SK-N-SH treated with all-trans-retinoic acid at 6 μM for 48 hours (cell line): ENCODE measurements around the gene LBH.

ENCODE experiments used
- ATAC-seq: fragments of 200-7000 bp; cut with Tn5 transposase; 3 replicates; pipeline ENCODE4 v1.9.1; 2020; ENCODE audit warnings: mild to moderate bottlenecking, moderate library complexity
- ARNTL ChIP-seq: fragments of 450-650 bp; formaldehyde crosslinking; IDR thresholded peaks from 2 replicates; pipeline ENCODE4 v1.5.0; 2020; ENCODE audit warnings: low read depth, mild to moderate bottlenecking, moderate library complexity, borderline replicate concordance
- BACH2 ChIP-seq: fragments of 250-450 bp; sonication (Bioruptor Pico); IDR thresholded peaks from 2 replicates; pipeline ENCODE4 v1.9.0; 2021; ENCODE audit warnings: mild to moderate bottlenecking, borderline replicate concordance
- CSDC2 ChIP-seq: fragments of 250-450 bp; sonication (Bioruptor Pico); IDR thresholded peaks from 2 replicates; pipeline ENCODE4 v1.5.0; 2020; ENCODE audit warnings: mild to moderate bottlenecking, moderate library complexity
- GLIS3 ChIP-seq: fragments of 250-450 bp; sonication (Bioruptor Pico); IDR thresholded peaks from 2 replicates; pipeline ENCODE4 v1.5.0; 2020; ENCODE audit warnings: mild to moderate bottlenecking, moderate library complexity
- ISL1 ChIP-seq: fragments of 250-450 bp; sonication (Bioruptor Pico); IDR thresholded peaks from 2 replicates; pipeline ENCODE4 v2.1.2; 2022; ENCODE audit warnings: mild to moderate bottlenecking, moderate library complexity
- PATZ1 ChIP-seq: fragments of 250-450 bp; sonication (Bioruptor Pico); IDR thresholded peaks from 2 replicates; pipeline ENCODE4 v1.8.0; 2020; ENCODE audit warnings: mild to moderate bottlenecking, moderate library complexity, borderline replicate concordance
- POU6F1 ChIP-seq: fragments of 250-450 bp; sonication (Bioruptor Pico); IDR thresholded peaks from 2 replicates; pipeline ENCODE4 v1.8.0; 2021; ENCODE audit warnings: low read depth, mild to moderate bottlenecking, moderate library complexity, borderline replicate concordance
- PPARA ChIP-seq: fragments of 250-450 bp; sonication (Bioruptor Pico); IDR thresholded peaks from 2 replicates; pipeline ENCODE4 v1.5.0; 2020; ENCODE audit warnings: mild to moderate bottlenecking, borderline replicate concordance
- RARB ChIP-seq: fragments of 250-450 bp; sonication (Bioruptor Pico); IDR thresholded peaks from 2 replicates; pipeline ENCODE4 v1.8.0; 2021; ENCODE audit warnings: mild to moderate bottlenecking, moderate library complexity
- SNAI2 ChIP-seq: fragments of 250-450 bp; sonication (Bioruptor Pico); IDR thresholded peaks from 2 replicates; pipeline ENCODE4 v1.5.0; 2020; ENCODE audit warnings: mild to moderate bottlenecking, moderate library complexity
- TCF4 ChIP-seq: fragments of 250-450 bp; sonication (Bioruptor Pico); IDR thresholded peaks from 2 replicates; pipeline ENCODE4 v1.8.0; 2021; ENCODE audit warnings: mild to moderate bottlenecking, moderate library complexity, borderline replicate concordance
- TOX ChIP-seq: fragments of 250-450 bp; sonication (Bioruptor Pico); IDR thresholded peaks from 2 replicates; pipeline ENCODE4 v1.8.0; 2021; ENCODE audit warnings: mild to moderate bottlenecking, moderate library complexity, borderline replicate concordance
- TSHZ2 ChIP-seq: fragments of 250-450 bp; sonication (Bioruptor Pico); IDR thresholded peaks from 2 replicates; pipeline ENCODE4 v1.5.0; 2020; ENCODE audit warnings: mild to moderate bottlenecking, moderate library complexity
- ZC3H10 ChIP-seq: fragments of 250-450 bp; sonication (Bioruptor Pico); IDR thresholded peaks from 2 replicates; pipeline ENCODE4 v1.5.1; 2021; ENCODE audit warnings: mild to moderate bottlenecking, moderate library complexity
- ZFP3 ChIP-seq: fragments of 250-450 bp; sonication (Bioruptor Pico); IDR thresholded peaks from 2 replicates; pipeline ENCODE4 v1.5.0; 2020; ENCODE audit warnings: mild to moderate bottlenecking, moderate library complexity
- ZFP30 ChIP-seq: fragments of 450-650 bp; formaldehyde crosslinking; IDR thresholded peaks from 2 replicates; pipeline ENCODE4 v1.5.0; 2022; ENCODE audit warnings: mild to moderate bottlenecking, moderate library complexity
- ZNF565 ChIP-seq: fragments of 450-650 bp; formaldehyde crosslinking; conservative IDR thresholded peaks from 2 replicates; pipeline ENCODE4 v1.5.0; 2020; ENCODE audit warnings: low read depth, mild to moderate bottlenecking, moderate library complexity
- ZNF70 ChIP-seq: fragments of 450-650 bp; formaldehyde crosslinking; IDR thresholded peaks from 2 replicates; pipeline ENCODE4 v1.5.0; 2020; ENCODE audit warnings: mild to moderate bottlenecking, moderate library complexity
- ZNF8 ChIP-seq: fragments of 450-650 bp; formaldehyde crosslinking; IDR thresholded peaks from 2 replicates; pipeline ENCODE4 v1.5.0; 2020; ENCODE audit warnings: mild to moderate bottlenecking, moderate library complexity
- TF ChIP-seq, protein P1 (sequence below): fragments of 250-450 bp; sonication (Bioruptor Pico); IDR thresholded peaks from 2 replicates; pipeline ENCODE4 v1.5.1; 2021; ENCODE audit warnings: mild to moderate bottlenecking, moderate library complexity
- TF ChIP-seq, protein P2 (sequence below): fragments of 250-450 bp; sonication (Bioruptor Pico); IDR thresholded peaks from 2 replicates; pipeline ENCODE4 v1.5.1; 2020; ENCODE audit warnings: low read depth, mild to moderate bottlenecking, moderate library complexity

The LBH gene

DNA sequence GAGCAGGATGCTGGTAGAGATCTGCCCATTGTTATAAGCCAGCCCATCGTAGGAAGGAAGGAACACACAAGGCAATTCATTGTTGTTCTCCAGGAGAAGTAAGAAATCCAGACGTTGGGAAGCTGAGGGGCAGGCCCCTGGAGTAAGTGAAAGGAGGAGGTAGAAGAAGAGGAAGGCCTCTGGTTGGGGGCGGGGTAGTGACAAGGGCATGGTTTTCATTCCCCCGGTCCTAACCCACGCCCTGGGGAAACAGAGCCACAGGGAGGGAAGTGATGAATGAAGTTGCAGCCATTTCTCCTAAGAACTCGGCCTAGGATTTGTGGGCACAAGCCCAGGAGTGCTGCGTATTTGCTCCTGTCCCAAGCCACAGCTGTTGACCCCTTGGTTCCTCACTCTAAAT is 18.0 kb downstream of the LBH start:
- no peak for ATAC-seq
- TF ChIP-seq SNAI2 (CRISPR knock-in tag) (no peak), ISL1 (no peak), RARB (CRISPR knock-in tag) (no peak), PPARA (CRISPR knock-in tag) (no peak), TOX (CRISPR knock-in tag) (no peak), POU6F1 (no peak), ZNF565 (CRISPR knock-in tag) (no peak), ZC3H10 (no peak), TCF4 (CRISPR knock-in tag) (no peak)
- TF ChIP-seq, protein P1, sequence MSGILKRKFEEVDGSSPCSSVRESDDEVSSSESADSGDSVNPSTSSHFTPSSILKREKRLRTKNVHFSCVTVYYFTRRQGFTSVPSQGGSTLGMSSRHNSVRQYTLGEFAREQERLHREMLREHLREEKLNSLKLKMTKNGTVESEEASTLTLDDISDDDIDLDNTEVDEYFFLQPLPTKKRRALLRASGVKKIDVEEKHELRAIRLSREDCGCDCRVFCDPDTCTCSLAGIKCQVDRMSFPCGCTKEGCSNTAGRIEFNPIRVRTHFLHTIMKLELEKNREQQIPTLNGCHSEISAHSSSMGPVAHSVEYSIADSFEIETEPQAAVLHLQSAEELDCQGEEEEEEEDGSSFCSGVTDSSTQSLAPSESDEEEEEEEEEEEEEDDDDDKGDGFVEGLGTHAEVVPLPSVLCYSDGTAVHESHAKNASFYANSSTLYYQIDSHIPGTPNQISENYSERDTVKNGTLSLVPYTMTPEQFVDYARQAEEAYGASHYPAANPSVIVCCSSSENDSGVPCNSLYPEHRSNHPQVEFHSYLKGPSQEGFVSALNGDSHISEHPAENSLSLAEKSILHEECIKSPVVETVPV (CRISPR knock-in tag): no peak

DNA sequence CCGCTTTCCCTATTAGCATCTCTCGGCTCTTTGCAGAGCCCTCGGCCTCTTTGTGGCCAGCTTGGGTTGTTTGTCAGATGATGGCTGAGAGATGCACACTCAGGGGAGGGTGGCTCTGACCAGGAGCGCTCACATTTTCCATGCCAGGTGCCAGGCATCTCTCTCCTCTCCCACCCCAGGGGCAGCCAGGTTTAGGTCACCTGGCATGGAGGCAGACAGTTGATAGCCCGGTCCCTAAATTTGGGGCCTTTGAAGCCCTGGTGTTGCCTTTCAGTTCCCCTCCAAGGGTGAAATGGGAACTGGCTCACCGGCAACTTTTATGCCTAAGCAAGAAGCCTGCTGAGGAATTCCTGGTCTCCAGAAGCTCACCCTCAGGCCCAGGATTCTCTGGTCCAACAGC is 19.1 kb downstream of the LBH start:
- TF ChIP-seq TSHZ2 (CRISPR knock-in tag): no peak
- no peak for TF ChIP-seq RARB (CRISPR knock-in tag)
- no peak for TF ChIP-seq BACH2 (CRISPR knock-in tag)
- no peak for TF ChIP-seq TCF4 (CRISPR knock-in tag)
- TF ChIP-seq ZNF565 (CRISPR knock-in tag): no peak
- no peak for TF ChIP-seq POU6F1
- TF ChIP-seq ZFP3 (CRISPR knock-in tag): no peak
- no peak for TF ChIP-seq PATZ1
- no peak for TF ChIP-seq ZNF8 (CRISPR knock-in tag)
- TF ChIP-seq ISL1: no peak
- no peak for TF ChIP-seq GLIS3 (CRISPR knock-in tag)
- TF ChIP-seq ZC3H10: no peak
- TF ChIP-seq, protein P1 (CRISPR knock-in tag): no peak
- no peak for TF ChIP-seq ZNF70
- TF ChIP-seq, protein P2, sequence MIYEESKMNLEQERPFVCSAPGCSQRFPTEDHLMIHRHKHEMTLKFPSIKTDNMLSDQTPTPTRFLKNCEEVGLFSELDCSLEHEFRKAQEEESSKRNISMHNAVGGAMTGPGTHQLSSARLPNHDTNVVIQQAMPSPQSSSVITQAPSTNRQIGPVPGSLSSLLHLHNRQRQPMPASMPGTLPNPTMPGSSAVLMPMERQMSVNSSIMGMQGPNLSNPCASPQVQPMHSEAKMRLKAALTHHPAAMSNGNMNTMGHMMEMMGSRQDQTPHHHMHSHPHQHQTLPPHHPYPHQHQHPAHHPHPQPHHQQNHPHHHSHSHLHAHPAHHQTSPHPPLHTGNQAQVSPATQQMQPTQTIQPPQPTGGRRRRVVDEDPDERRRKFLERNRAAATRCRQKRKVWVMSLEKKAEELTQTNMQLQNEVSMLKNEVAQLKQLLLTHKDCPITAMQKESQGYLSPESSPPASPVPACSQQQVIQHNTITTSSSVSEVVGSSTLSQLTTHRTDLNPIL (CRISPR knock-in tag): no peak
- TF ChIP-seq ARNTL (CRISPR knock-in tag): no peak
- no peak for TF ChIP-seq CSDC2 (CRISPR knock-in tag)
- no peak for TF ChIP-seq PPARA (CRISPR knock-in tag)
- TF ChIP-seq SNAI2 (CRISPR knock-in tag): no peak
- no peak for TF ChIP-seq ZFP30 (CRISPR knock-in tag)
- no peak for ATAC-seq
